Lung (tissue), 12 donors: ENCODE results near the gene NT5M. TPM values are rescaled to one million over a fixed set of nuclear protein-coding genes. Genes with fewer than 3 reads are reported as not detected.
A peak's percentile ranks its signal among the peaks of the same experiment; 100 is the strongest.

Experiments
- ATAC-seq: fragments of 200-7000 bp; cut with Tn5 transposase; one replicate; pipeline ENCODE4 v1.9.1; 2020; ENCODE audit warnings: moderate number of reproducible peaks; ENCODE audit not compliant: insufficient read depth, low FRiP score
- DNase-seq, 3 donors: peaks; one replicate each; pipeline ENCODE4 v3.0.0-alpha.2; 2013 to 2017
- H3K27ac ChIP-seq, 2 donors: one replicate each; pipeline ENCODE4 v1.5.1; 2013; ENCODE audit warnings: mild to moderate bottlenecking in 2 of 2, moderate library complexity in 2 of 2, control low read depth in 1 of 2, inconsistent platforms in 1 of 2, low read depth in 1 of 2, low read length in 1 of 2
- H3K27me3 ChIP-seq, 3 donors: one replicate each; pipeline ENCODE4 v1.5.1; 2013; ENCODE audit warnings: low read length in 2 of 3; ENCODE audit not compliant: control insufficient read depth in 3 of 3, insufficient read depth in 3 of 3
- H3K36me3 ChIP-seq, 4 donors: one replicate each; pipeline ENCODE4 v1.5.1; 2013; ENCODE audit warnings: low read length in 4 of 4, mild to moderate bottlenecking in 1 of 4, moderate library complexity in 1 of 4; ENCODE audit not compliant: control insufficient read depth in 4 of 4, insufficient read depth in 4 of 4
- H3K4me1 ChIP-seq, 5 donors: one replicate each; pipeline ENCODE4 v1.5.1; 2013; ENCODE audit warnings: low read length in 5 of 5, mild to moderate bottlenecking in 2 of 5, moderate library complexity in 1 of 5; ENCODE audit not compliant: control insufficient read depth in 5 of 5, insufficient read depth in 5 of 5
- H3K4me3 ChIP-seq: one replicate; pipeline ENCODE4 v1.5.1; 2013; ENCODE audit warnings: mild to moderate bottlenecking, control low read depth, moderate library complexity
- H3K9ac ChIP-seq, 2 donors: one replicate each; pipeline ENCODE4 v1.5.1; 2013; ENCODE audit warnings: low read length in 2 of 2, control low read depth in 1 of 2; ENCODE audit not compliant: insufficient read depth in 1 of 2
- H3K9me3 ChIP-seq, 4 donors: one replicate each; pipeline ENCODE4 v1.5.1; 2013; ENCODE audit warnings: low read length in 3 of 4, mild to moderate bottlenecking in 1 of 4, moderate library complexity in 1 of 4; ENCODE audit not compliant: control insufficient read depth in 4 of 4, insufficient read depth in 3 of 4
- WGBS, 2 donors: extraction: QIAGEN DNeasy Blood & Tissue Kit; methylation state at CpG; one replicate each; pipeline ENCODE4 v1.1.7; 2013; 5-methylcytosine and 5-hydroxymethylcytosine counted together
- polyA plus RNA-seq, 2 donors: library from polyadenylated mRNA; stranded (reverse); fragments of 200-250 nt; gene quantifications; one replicate each; pipeline ENCODE4 v1.2.1, GENCODE V29; 2013
- total RNA-seq, 2 donors: library from RNA; depleted of rRNA in 1 of 2; stranded (reverse); fragments of >200 nt in 1 of 2; gene quantifications; one replicate each; pipeline ENCODE4 v1.2.1, GENCODE V29; 2014 to 2021
- TF ChIP-seq, protein P1 (sequence below): IDR thresholded peaks from 2 replicates; pipeline ENCODE4 v1.5.1; 2012; ENCODE audit warnings: mild to moderate bottlenecking; ENCODE audit errors: control extremely low read depth, extremely low read depth
- donor health status: control.
- donor health status: control.
- donor health status: Bipolar disorder and iron deficiency.
- donor health status: healthy.
- donor health status: DM: yes; HTN: yes; CAD: no.

NT5M gene
- total and polyA plus RNA-seq, 4 donors = 1.7 to 2.8 (median 2.1) TPM

DNA sequence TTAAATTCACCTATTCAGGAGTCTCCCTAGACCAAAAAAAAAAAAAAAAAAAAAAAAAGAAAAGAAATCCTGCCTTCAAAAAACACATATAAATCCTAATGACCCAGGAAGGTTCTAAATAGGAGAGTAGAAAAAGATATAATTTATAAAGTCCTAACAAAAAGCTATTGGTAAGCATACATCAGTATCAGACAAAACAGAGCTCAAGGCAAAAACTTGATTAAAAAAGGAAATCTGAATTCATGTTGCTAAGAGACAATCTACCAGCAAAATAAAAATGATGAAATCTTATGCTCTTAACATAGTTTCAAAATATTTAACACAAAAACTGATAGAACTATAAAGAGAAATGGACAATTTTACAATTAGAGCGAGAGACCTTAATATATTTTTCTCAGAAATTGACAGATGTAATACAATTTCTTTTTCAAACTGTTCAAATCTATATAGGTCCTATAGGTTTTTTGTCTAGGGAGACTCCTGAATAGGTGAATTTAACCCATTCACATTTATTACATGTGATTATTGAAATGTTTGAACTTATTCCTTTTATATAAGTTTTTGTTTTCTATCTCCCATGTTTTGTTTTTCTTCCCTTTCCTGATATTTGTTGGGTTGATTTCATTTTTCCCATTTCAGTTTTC is 57.0 kb downstream of the NT5M start:
- Histone ChIP-seq H3K27ac (no peak overlapping the region), H3K4me3 (no peak overlapping the region), H3K9ac (no peak overlapping the region), H3K36me3 (no peaks in the 10 kb centered on the region), H3K9me3 (no peaks in the 10 kb centered on the region), H3K4me1 (peaks cover 0 to 7% (median 0%) of the 10 kb centered on the region in 5 donors), H3K27me3 (no peaks in the 10 kb centered on the region)
- TF ChIP-seq, protein P1, sequence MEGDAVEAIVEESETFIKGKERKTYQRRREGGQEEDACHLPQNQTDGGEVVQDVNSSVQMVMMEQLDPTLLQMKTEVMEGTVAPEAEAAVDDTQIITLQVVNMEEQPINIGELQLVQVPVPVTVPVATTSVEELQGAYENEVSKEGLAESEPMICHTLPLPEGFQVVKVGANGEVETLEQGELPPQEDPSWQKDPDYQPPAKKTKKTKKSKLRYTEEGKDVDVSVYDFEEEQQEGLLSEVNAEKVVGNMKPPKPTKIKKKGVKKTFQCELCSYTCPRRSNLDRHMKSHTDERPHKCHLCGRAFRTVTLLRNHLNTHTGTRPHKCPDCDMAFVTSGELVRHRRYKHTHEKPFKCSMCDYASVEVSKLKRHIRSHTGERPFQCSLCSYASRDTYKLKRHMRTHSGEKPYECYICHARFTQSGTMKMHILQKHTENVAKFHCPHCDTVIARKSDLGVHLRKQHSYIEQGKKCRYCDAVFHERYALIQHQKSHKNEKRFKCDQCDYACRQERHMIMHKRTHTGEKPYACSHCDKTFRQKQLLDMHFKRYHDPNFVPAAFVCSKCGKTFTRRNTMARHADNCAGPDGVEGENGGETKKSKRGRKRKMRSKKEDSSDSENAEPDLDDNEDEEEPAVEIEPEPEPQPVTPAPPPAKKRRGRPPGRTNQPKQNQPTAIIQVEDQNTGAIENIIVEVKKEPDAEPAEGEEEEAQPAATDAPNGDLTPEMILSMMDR = no peak
- DNase-seq (no peak), ATAC-seq (no peak)
- WGBS, 2 donors = 88 to 98% methylated on average over 1 of the region's 1 CpG

DNA sequence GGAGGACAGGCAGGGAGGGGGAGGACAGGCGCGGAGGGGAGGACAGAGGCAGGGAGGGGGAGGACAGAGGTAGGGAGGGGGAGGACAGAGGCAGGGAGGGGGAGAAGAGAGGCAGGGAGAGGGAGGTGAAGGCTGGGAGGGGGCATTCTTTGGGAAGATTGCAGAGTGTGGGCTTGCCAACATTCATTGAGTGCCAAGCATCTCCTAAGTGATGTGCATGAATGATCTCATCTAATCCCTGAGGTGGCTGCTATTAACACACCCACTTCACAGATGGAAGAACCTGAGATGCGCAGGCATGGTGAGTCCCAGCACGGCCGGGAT is 58.3 kb downstream of the NT5M start:
- Histone ChIP-seq H3K4me1 (peaks cover 0 to 5% (median 0%) of the 10 kb centered on the region in 5 donors), H3K9me3 (peaks cover 0 to 4% (median 0%) of the 10 kb centered on the region in 4 donors), H3K27me3 (no peaks in the 10 kb centered on the region), H3K36me3 (no peaks in the 10 kb centered on the region), H3K9ac (no peak overlapping the region), H3K27ac (no peak overlapping the region), H3K4me3 (no peak overlapping the region)
- DNase-seq (peak in 1 of 3 donors; percentile 3), ATAC-seq (no peak)
- TF ChIP-seq, protein P1 = no peak
- WGBS, 2 donors = 92 to 97% methylated on average over 4 to 5 of the region's 5 CpGs

DNA sequence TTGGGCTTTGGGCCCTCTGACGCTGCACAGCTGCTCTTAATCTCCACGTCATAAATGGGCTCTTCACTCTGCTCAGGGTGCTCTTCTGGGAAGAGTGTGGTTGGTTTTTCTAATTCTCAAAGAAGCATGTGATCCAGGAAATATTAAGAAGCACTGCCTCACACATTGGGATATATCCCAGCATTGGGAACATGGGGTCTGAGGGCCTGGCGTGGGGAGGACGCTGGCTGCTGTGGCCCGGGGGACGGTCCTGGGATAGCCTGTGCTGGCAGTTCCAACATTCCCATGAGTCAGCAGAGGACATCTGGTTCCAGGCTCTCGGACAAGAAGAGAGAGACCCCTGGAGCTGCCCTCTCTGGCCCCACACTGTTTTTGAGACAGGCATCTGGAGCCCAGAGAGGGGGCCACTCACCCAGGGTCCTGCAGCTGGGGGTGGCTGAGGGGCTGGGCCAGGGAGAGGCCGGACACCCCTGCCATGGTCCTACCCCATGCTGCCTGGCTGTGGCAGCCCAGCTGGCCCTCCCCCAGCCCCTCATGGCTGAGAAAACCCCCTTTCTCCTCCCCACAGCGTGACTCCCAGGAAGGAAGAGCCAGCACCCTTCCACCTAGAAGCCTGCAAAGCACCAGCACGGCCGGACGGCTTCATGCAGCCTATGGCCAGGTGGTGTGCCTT is 58.8 kb downstream of the NT5M start:
- no peak overlapping the region for H3K4me3 ChIP-seq
- DNase-seq = peak in 1 of 3 donors; percentile 4
- no peak overlapping the region for H3K27ac ChIP-seq
- ATAC-seq = no peak
- peaks cover 0 to 5% (median 0%) of the 10 kb centered on the region in 5 donors for H3K4me1 ChIP-seq
- TF ChIP-seq, protein P1 = no peak
- H3K9ac ChIP-seq = no peak overlapping the region
- H3K27me3 ChIP-seq = no peaks in the 10 kb centered on the region
- H3K36me3 ChIP-seq = no peaks in the 10 kb centered on the region
- peaks cover 0 to 4% (median 0%) of the 10 kb centered on the region in 4 donors for H3K9me3 ChIP-seq
- 80 to 85% methylated on average over 12 of the region's 12 CpGs for WGBS, 2 donors
